HG02571 (cell line): ENCODE measurements around the gene UQCR11.

ENCODE experiments used
- ATAC-seq: cut with Tn5 transposase; IDR thresholded peaks from one replicate; pipeline ENCODE4 v1.9.1; 2021; ENCODE audit warnings: mild to moderate bottlenecking, moderate library complexity; ENCODE audit not compliant: unreplicated experiment

Gene UQCR11

DNA sequence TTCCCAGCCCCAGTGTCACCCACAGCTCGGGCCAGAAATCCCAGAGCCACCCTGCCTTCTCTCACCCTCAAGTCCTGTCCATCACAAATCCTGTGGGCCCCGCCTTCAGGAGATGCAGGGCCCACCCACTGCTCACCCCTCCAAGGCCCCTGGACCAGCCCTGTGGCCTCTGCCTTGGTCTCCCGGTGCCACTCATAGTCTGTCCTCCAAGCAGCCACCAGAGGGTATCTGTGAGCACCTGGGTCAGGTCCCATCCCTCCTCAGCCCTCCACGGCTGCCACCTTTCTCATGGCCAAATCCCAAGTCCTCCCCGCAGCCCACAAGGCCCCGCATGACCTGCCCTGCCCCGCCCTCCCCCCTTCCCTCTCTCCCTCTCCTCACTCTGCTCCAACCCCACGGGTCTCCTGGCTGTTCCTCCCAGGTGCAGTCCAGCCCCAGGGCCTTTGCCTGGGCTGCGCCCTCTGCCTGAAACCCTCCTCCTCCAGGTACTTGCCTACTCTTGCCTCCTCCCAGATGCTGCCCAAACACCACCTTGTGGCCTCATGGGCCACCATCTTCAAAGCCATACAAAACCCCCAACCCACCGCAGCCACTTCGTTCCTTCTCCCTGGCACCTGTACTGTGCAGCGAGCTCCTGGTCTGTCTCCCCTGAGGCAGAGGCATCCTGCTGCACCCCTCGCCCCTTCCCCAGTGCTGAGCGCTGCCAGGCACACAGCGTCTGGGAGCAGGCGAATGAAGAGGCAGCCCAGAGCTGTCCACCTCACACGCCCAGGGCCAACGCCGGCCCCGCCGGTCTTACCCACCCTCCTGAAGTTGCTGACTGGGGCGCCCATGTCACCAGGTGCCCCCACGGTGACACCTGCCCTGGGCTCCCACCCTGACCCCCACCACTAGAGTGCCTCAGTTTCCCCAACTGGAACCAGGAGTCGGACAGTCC lies 13.2 kb upstream of the UQCR11 start:
- ATAC-seq, result no peak

DNA sequence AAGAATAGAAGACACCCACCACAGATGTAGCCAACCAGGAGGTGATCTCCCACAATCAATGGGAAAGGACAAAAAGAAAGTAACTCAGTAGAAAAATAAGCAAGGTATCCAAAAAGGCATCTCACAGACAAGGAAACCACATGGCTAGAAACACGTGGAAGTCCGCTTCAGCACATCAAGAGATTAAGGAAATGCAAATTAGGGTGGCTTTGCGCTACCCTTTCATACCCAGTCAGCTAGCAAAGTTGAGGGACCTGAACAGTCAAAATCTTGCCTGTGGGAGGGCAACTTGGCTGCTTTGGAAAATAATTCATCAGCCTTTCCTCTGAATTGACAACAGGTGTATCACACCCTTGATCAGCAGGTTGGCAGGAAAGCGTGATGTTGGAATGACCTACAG lies 11.6 kb upstream of the UQCR11 start:
- ATAC-seq, result no peak

DNA sequence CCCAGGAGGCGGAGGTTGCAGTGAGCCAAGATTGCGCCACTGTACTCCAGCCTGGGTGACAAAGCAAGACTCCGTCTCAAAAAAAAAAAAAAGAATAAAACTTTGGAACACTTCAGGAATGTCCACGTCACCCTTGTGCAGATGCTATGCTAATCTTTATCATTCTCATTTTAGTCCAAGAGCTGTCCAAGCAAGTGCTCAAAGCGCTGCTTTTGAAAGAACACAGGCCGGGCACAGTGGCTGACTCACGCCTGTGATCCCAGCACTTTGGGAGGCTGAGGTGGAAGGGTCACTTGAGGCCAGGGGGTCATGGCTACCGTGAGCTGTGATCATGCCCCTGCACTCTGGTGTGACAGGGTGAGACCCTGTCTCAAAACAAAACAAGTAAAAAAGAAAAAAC lies 11.1 kb upstream of the UQCR11 start:
- no peak for ATAC-seq

DNA sequence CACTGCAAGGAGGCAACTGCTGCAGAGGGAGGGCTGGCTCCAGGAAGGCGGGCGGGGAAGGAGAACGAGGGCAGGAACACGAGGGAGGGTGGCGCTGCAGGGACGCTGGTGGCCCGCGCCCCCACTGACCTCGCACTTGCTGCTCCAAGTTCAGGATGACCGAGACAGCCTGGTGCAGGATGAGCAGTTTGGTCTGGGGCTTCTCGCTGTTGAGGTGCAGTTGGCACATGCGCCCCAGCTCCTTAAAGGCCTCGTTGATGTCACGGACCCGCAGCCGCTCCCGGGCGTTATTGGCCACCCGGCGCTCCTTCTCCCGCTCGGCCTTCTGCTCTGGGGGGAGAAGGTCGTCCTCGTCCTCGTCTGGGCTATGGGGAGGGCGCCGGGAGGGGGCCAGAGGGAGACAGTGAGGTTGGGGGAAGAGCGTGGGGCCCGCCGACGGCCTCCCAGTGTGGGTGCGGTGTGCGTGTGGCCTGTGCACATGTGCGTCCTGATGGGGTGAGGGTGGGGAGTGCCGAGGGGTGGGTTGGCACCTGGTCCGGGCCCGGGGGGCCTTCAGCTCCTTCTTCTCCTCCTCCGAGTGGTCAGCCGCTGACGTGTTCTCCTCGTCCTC lies 10.0 kb upstream of the UQCR11 start:
- ATAC-seq, result no peak

DNA sequence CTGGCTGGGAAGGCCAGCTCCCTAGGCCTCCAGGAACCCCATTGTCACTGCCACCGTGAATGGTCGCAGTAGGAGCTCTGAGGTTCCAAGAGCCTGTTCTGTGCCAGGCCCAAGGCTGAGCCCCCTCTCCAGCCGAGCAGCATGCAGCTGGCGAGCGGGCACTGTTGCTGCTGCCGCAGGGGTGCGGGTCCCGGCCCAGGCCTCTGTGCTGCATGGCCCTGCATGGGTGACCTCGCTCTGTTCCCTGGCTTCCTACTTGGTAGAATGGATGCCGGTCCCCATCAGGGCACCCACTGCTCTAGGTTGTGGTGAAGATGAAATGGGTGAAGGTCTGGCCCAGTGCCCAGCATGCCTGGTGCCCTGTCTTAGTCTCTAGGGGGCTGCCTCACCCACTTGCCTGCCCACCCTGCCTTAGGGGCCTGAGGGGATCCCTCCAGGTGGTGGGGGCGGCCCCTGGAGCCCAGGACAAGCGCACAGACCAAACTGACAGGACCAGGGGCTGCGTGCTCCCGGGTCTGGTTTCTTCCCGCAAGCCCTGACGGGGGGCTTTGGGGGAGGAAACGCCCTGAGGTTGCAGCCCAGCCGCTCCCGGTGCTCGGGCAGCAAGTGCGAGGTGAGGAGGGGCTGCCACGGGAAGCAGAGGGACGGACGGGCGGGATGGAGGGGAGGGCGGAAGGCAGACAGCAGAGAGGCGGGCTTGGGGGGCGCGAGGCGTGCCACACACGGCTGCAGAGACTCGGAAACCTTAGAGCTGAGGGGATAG lies 8.7 kb upstream of the UQCR11 start:
- ATAC-seq, result no peak

DNA sequence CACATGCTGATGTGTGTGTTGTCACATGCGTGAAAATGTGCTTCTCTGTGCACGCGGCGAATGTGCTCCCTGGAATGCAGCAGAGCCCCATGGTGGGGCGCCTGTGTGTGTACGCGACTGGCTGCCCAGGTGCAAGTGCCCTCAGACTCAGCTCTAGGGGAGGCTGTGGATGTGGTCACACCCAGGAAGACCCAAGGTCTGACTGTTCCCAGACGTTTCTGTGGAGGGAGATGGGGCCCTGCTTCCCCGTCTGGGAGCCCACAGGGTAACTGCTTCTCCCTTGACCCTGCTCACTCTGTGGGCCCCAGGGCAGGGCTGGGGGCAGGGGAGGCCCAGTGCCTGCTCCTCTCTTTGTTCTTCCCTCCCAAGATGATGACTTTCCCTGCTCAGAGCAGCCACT lies 7.9 kb upstream of the UQCR11 start:
- ATAC-seq, result no peak

DNA sequence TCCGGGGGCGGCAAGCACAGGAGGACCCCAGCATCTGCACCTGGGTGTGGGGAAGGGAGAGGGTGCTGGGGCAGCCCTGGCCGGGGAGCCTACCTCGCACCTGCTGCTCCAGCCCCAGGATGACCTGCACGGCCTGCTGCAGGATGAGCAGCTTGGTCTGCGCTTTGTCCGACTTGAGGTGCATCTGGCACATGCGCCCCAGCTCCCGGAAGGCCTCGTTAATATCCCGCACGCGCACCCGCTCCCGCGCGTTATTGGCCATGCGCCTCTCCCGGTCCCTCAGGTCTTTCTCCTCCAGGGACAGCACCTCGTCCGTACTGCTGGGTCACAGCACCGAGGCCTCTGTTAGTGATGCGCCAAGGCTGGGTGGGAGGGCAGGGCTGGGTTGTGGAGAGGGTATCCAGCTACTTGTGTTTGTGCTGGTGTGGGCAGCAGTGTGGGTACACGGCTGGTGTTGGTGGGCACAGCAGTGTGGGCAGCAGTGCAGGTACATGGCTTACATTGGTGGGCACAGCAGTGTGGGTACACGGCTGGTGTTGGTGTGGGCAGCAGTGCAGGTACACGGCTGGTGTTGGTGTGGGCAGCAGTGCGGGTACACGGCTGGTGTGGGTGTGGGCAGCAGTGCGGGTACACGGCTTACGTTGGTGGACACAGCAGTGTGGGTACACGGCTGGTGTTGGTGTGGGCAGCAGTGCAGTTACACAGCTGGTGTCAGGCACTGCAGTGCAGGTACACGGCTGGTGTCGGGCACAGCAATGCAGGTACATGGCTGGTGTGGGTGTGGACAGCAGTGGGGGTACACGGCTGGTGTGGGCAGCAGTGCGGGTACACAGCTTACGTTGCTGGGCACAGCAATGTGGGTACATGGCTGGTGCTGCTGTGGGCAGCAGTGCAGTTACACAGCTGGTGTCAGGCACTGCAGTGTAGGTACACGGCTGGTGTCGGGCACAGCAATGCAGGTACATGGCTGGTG lies 7.1 kb upstream of the UQCR11 start:
- no peak for ATAC-seq

DNA sequence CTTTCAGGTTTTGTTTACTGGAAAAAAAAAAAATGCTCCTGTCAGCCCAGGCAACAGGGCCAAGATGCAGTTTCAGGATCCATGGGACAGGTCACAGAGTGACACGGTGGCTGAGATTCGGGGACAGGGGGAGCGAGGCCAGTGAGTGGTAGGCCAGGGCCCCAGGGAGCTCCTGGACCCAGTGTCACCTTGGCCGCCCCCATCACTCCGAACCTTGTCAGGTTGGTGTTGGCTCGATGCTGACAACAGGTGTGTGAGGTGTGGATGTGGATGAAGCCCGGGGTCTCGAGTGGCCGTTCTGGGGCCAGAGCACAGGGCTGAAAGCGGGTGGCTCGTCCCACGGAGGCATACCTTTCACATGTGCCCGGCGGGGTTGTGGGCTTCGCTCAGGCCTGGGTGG lies 6.1 kb upstream of the UQCR11 start:
- ATAC-seq, result no peak

DNA sequence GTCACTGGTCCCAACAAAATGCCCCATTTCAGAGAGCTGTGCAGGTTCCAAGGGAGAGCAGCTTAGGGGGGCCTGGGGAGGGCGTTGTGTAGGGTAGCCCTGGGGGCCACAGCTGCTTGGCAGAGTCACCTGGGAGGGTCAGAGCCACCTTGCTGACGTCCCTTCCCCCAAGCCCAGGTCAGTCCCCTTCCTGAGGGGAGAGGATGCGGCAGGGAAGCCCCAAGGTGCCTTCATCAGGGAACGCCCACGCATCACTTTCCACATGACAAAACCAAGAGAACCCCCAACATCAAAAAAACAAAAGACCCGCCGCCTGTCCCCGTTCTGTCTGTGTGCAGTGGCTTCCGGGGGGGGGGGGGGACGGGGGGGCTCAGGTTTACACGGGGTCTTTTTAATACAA lies 5.3 kb upstream of the UQCR11 start:
- no peak for ATAC-seq

DNA sequence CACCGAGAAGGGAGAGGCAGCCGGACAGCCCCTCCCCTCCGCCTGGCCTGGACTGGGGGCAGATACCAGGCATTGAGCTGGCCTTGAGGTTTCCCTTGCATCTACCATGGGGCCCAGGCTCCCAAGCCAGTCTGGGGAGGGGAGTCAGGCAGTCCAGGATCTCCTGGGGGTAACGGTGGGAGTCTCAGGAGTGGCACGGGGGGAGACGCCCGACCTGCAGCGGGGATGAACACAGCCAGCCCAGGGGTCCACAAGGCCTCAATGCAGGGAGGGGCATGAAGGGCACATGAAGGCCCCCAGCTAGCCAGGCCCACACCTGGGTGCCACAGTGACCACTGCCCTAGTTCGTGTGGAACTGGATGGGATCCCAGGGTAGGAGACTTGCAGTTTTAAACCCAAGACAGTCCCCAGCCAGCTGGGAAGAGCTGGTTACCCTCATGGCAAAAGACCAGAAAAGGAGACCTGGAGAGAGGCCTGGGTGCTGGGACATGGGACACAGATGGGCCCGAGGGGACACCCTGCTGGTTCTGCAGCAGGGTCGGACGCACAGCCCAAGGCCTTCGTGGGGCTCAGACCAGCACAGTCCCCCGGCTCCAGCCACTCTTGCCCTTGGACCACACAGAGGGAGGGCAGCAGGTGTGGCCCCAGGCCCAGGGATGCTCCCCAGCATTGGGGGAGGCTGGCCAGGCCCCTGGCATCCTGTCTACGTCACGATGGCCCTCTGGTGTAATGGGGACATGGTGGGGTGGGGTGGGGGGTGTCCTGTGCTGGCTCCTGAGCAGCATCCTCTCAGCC lies 4.6 kb upstream of the UQCR11 start:
- ATAC-seq, result no peak

DNA sequence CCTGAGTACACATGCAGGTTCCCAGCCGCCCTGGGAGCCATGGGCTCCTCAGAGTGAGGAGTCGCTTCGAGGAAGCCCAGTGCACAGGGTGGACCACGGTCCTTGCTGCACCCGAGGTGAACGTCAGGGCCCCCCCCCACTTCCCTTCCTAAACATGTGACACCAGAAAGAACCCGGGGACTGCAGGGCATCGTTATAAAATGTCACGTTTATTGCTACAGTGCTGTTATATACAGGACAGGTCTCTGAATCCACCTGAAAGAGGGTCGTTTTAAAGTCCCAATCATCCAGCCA lies 3.8 kb upstream of the UQCR11 start:
- no peak for ATAC-seq

DNA sequence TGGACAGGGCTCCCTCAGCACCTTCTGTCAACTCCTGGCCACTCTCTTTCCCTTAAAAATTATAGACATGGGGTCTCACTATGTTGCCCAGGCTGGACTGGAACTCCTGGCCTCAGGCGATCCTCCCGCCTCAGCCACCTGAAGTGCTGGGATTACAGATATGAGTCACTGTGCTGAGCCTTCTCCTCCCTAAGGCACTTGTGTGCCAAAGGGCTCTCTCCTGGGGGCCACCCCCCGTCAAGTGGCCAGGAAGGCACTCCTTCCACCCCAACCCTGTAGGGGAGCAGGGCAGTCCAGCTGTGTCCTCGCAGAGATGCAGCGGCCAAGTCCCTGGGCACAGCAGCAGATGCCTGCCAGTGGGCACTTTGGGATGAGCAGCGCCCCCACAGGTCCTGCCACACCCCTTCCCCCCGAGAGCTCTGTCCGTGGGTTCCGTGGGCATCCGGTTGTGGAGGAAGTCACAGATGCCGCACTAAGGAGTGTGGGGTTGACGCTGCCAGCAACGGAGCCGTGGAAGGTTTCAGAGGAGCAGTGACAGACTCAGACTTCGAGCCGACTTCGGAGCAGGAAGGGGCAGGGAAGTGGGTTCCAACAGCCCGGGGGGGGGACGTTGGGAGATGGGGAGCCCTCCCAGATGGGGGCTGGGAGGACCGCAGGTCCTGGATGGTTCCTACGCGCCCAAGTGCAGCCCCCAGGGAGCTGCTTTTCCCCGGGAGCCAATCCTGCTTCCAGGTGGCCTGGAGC lies 3.3 kb upstream of the UQCR11 start:
- ATAC-seq, result no peak

DNA sequence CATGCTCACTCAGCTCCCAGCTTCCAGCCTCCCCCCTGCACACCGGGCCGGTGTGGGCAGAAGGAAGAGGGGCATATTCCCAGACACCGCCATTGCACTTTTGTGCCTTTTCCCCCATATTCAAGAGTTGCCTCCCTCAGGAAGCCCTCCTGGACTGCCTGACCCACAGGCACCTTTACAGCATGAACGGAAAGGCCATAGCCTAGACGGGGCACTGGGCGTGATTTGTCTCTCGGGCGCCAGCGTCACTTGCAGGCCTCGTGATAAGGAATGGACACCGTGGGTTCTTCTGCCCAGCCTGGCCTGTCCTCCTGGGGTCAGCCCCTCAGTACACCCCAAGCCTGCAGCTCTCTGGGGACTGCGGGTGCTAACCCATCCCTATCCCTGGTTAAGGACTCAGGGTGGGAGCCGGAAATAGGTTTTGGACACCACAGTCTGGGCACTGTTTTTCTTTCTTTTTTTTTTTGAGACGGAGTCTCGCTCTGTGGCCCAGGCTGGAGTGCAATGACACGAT lies 933 bp upstream of the UQCR11 start:
- ATAC-seq, result no peak

DNA sequence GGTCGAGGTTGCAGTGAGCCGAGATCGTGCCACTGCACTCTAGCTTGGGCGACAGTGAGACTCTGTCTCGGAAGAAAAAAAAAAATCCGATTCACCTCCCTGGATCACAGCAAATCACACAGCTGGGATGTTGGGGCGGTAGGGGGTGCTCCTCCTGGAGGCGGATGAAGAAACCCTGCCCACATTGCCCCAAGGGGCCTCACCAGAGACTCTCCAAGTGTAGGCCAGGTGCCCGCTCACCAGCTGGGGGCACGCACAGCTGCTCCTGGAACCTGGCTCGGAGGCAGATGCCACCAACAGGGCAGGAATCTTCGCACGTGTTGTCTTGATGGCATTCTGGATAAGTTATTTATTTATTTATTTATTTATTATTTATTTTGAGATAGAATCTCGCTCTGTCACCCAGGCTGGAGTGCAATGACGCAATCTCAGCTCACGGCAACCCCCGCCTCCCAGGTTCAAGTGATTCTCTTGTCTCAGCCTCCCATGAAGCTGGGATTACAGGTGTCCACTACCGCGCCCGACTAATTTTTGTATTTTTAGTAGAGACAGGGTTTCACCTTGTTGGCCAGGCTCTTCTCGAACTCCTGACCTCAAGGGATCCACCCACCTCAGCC lies 3.1 kb downstream of the UQCR11 start:
- ATAC-seq, result no peak

DNA sequence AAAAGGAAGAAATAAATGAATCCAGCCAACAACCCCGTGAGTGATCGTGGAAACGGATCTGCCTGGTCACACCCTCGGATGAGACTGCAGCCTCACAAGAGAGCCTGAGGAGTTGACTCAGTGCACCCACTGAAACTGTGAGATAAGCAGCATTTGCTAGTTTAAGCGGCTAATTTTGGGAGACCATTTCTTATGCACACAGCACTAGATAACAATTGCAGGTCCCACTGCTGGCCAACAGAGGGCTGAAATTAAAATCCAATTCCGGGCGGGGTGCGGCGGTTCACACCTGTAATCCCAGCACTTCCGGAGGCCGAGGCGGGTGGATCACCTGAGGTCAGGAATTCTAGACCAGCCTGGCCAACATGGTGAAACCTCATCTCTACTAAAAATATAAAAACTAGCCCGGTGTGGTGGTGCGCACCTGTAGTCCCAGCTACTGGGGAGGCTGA lies 3.6 kb downstream of the UQCR11 start:
- no peak for ATAC-seq

DNA sequence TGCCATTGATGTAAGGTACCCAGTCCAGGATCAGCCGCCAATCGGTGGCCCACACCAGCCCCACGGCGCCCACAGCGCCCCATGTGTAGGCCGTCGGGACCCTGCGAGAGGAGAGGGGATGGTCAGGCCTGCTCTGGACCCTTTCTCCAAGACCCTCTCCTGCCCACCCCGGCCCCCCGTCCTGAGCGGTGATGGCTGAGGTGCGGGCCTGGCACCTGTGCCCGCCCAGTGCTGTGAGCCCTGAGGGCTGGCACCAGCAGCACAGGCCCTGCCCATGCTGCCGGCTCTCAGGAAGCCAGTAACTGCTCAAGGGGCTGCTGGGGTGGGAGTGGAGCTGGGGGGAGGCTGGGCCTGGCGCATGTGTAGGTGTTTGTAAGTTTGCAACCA lies 5.8 kb downstream of the UQCR11 start:
- no peak for ATAC-seq

DNA sequence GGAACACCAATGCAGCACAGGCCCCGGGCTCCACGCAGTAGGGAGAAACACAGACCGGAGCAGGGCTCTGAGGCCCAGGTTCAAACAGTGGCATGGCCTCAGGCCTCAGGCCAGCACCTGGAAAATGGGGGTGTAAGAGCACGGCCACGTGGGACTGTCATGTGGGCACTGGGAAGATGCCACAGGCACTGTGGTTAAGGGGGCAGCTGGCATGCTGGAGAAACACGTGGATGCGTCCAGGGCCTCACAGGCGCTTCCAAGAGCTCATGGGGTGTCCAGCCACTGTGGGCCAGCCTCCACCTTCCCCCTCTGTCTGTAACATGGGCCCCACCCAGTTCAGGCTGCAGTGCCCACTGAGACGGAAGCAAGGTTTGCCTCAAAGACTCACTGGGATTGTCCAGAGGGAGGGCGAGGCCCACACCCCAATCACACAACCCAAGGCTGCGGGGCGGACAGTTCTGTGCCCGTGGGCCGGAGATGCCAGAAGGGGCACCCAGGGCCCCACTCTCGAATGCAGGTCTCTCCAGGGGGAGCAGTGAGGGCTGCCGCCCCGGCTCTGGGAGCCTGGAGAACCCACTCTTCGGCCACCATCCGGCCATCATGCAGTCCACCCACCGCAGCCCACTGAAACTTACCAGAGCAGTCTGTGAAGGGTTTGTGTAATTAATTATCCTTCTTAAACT lies 6.3 kb downstream of the UQCR11 start:
- no peak for ATAC-seq

DNA sequence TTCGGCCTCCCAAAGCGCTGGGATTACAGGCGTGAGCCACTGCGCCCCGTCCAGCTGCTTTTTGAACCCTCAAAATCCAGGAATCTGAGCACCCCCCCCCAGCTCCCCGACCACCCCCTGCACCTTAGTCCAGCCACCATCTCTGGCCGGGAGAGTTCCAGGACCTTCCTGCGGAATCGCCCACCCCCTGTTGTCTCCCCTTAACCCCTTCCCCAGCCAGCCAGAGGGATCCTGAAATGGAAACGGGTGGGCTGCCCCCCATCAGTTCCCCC lies 11.8 kb downstream of the UQCR11 start:
- ATAC-seq, result no peak
